Liver (tissue), 9 donors: ENCODE results near the gene R3HDM1. TPM values are rescaled to one million over a fixed set of nuclear protein-coding genes. Genes with fewer than 3 reads are reported as not detected.

Experiments
- DNase-seq: peaks from one replicate; pipeline ENCODE4 v3.0.0-alpha.2; 2017; ENCODE audit warnings: low spot score
- H3K27ac ChIP-seq, 2 donors: one replicate each; pipeline ENCODE4 v1.7.0; 2013; ENCODE audit warnings: inconsistent platforms in 2 of 2, low read length in 2 of 2, control low read depth in 1 of 2, low read depth in 1 of 2, mild to moderate bottlenecking in 1 of 2
- H3K27me3 ChIP-seq, 4 donors: one replicate each; pipeline versions ENCODE4 v1.6.1 to v1.7.0; 2013; ENCODE audit warnings: low read length in 3 of 4, inconsistent platforms in 1 of 4, mild to moderate bottlenecking in 1 of 4, moderate library complexity in 1 of 4; ENCODE audit not compliant: control insufficient read depth in 4 of 4, insufficient read depth in 4 of 4
- H3K36me3 ChIP-seq, 4 donors: one replicate each; pipeline versions ENCODE4 v1.6.1 to v1.7.0; 2013; ENCODE audit warnings: low read length in 3 of 4, mild to moderate bottlenecking in 3 of 4, low read depth in 1 of 4, moderate library complexity in 1 of 4; ENCODE audit not compliant: control insufficient read depth in 4 of 4, insufficient read depth in 3 of 4
- H3K4me1 ChIP-seq, 4 donors: one replicate each; pipeline versions ENCODE4 v1.6.1 to v1.7.0; 2013; ENCODE audit warnings: low read length in 3 of 4, mild to moderate bottlenecking in 3 of 4, moderate library complexity in 1 of 4; ENCODE audit not compliant: control insufficient read depth in 4 of 4, insufficient read depth in 4 of 4
- H3K4me3 ChIP-seq, 3 donors: one replicate each; pipeline versions ENCODE4 v1.6.1 to v1.7.0; 2013; ENCODE audit warnings: low read length in 3 of 3, control low read depth in 1 of 3, low read depth in 1 of 3, mild to moderate bottlenecking in 1 of 3
- H3K9ac ChIP-seq, 2 donors: one replicate each; pipeline ENCODE4 v1.7.0; 2013; ENCODE audit warnings: low read length in 2 of 2, mild to moderate bottlenecking in 2 of 2, moderate library complexity in 2 of 2, control low read depth in 1 of 2, low read depth in 1 of 2
- H3K9me3 ChIP-seq, 4 donors: one replicate each; pipeline versions ENCODE4 v1.6.1 to v1.7.0; 2013; ENCODE audit warnings: low read length in 3 of 4; ENCODE audit not compliant: control insufficient read depth in 4 of 4
- ATF3 ChIP-seq: IDR thresholded peaks from 2 replicates; pipeline ENCODE4 v1.6.1; 2016; ENCODE audit warnings: antibody characterized with exemption
- CTCF ChIP-seq: fragments of 150-350 bp; IDR thresholded peaks from 2 replicates; pipeline ENCODE4 v1.5.1; 2017; ENCODE audit warnings: improper control_type of control experiment, low read depth, low read length; ENCODE audit not compliant: missing input control
- EGR1 ChIP-seq, 2 donors: IDR thresholded peaks; 2 replicates each; pipeline ENCODE4 v1.6.1; 2016 to 2018; ENCODE audit warnings: antibody characterized with exemption in 2 of 2, low read depth in 2 of 2
- FOXA1 ChIP-seq: IDR thresholded peaks from 2 replicates; pipeline ENCODE4 v1.6.1; 2016; ENCODE audit warnings: antibody characterized with exemption
- FOXA2 ChIP-seq: IDR thresholded peaks from 2 replicates; pipeline ENCODE4 v1.6.1; 2016; ENCODE audit warnings: antibody characterized with exemption
- GABPA ChIP-seq, 2 donors: IDR thresholded peaks in 1 of 2; conservative IDR thresholded peaks in 1 of 2; 2 replicates each; pipeline ENCODE4 v1.6.1; 2016; ENCODE audit warnings: antibody characterized with exemption in 2 of 2, mild to moderate bottlenecking in 1 of 2, moderate library complexity in 1 of 2
- HNF4A ChIP-seq, 2 donors: conservative IDR thresholded peaks; 2 replicates each; pipeline ENCODE4 v1.6.1; 2016; ENCODE audit warnings: antibody characterized with exemption in 2 of 2, mild to moderate bottlenecking in 2 of 2
- HNF4G ChIP-seq: IDR thresholded peaks from 2 replicates; pipeline ENCODE4 v1.6.1; 2016; ENCODE audit warnings: antibody characterized with exemption
- JUND ChIP-seq, 2 donors: IDR thresholded peaks; 2 replicates each; pipeline ENCODE4 v1.6.1; 2016; ENCODE audit warnings: antibody characterized with exemption in 2 of 2
- MAX ChIP-seq: IDR thresholded peaks from 2 replicates; pipeline ENCODE4 v1.6.1; 2016; ENCODE audit warnings: antibody characterized with exemption
- NR2F2 ChIP-seq: IDR thresholded peaks from 2 replicates; pipeline ENCODE4 v1.6.1; 2016; ENCODE audit warnings: antibody characterized with exemption
- RAD21 ChIP-seq, 2 donors: IDR thresholded peaks; 2 replicates each; pipeline ENCODE4 v1.6.1; 2016; ENCODE audit warnings: antibody characterized with exemption in 2 of 2, mild to moderate bottlenecking in 2 of 2
- REST ChIP-seq: IDR thresholded peaks from 2 replicates; pipeline ENCODE4 v1.6.1; 2016; ENCODE audit warnings: antibody characterized with exemption, mild to moderate bottlenecking
- RXRA ChIP-seq, 2 donors: IDR thresholded peaks; 2 replicates each; pipeline ENCODE4 v1.6.1; 2017 to 2018; ENCODE audit warnings: antibody characterized with exemption in 2 of 2, mild to moderate bottlenecking in 1 of 2
- SP1 ChIP-seq: IDR thresholded peaks from 2 replicates; pipeline ENCODE4 v1.6.1; 2018; ENCODE audit warnings: antibody characterized with exemption, mild to moderate bottlenecking
- TAF1 ChIP-seq: conservative IDR thresholded peaks from 2 replicates; pipeline ENCODE4 v1.6.1; 2016; ENCODE audit warnings: antibody characterized with exemption, mild to moderate bottlenecking
- YY1 ChIP-seq: IDR thresholded peaks from 2 replicates; pipeline ENCODE4 v1.6.1; 2016; ENCODE audit warnings: antibody characterized with exemption, mild to moderate bottlenecking
- ZBTB33 ChIP-seq: IDR thresholded peaks from 2 replicates; pipeline ENCODE4 v1.6.1; 2016; ENCODE audit warnings: antibody characterized with exemption
- WGBS: extraction: QIAGEN DNeasy Blood & Tissue Kit; methylation state at CpG from one replicate; pipeline ENCODE4 v1.1.7; 2013; 5-methylcytosine and 5-hydroxymethylcytosine counted together
- polyA plus RNA-seq, 2 donors: library from polyadenylated mRNA; stranded (reverse) in 1 of 2; unstranded in 1 of 2; fragments of 200-250 nt in 1 of 2; fragments of >200 nt in 1 of 2; fragmentation: Nextera tagmentation in 1 of 2; extraction: Ambion mirVana in 1 of 2; gene quantifications; one replicate each; pipeline versions ENCODE4 v1.2.1 to v1.2.3, GENCODE V29; 2013 to 2015
- total RNA-seq, 2 donors: library from RNA; depleted of rRNA; stranded (reverse); fragments of >200 nt; gene quantifications; one replicate each; pipeline ENCODE4 v1.2.3, GENCODE V29; 2014
- donor health status: healthy.
- donor health status: healthy.
- donor health status: healthy.
- donor health status: healthy.
- donor health status: healthy.

R3HDM1 gene
- total and polyA plus RNA-seq, 4 donors, result 6.0 to 10.0 (median 8.8) TPM

- Histone ChIP-seq H3K27me3 (no peaks in the 10 kb centered on the region), H3K27ac (no peak overlapping the region), H3K4me1 (no peaks in the 10 kb centered on the region), H3K9ac (no peak overlapping the region), H3K36me3 (no peaks in the 10 kb centered on the region), H3K9me3 (no peaks in the 10 kb centered on the region), H3K4me3 (no peak overlapping the region)
- TF ChIP-seq NR2F2 (no peak), HNF4A (conservative IDR thresholded peaks at IDR 0.05) (peak; percentile 60 to 71), HNF4G (peak; percentile 14), ZBTB33 (no peak), FOXA1 (no peak), REST (no peak), ATF3 (no peak), SP1 (peak; percentile 44)
- WGBS, result 51% methylated on average over 3 of the region's 3 CpGs
- no peak for DNase-seq
Measured at GRCh38 chr2:135615404-135615803, 84.1 kb downstream of the R3HDM1 start.

GRCh38 chr2:135617501-135618015 is 86.3 kb downstream of the R3HDM1 start:
- H3K9me3 ChIP-seq, result no peaks in the 10 kb centered on the region
- H3K4me3 ChIP-seq, result no peak overlapping the region
- H3K27ac ChIP-seq, result no peak overlapping the region
- no peaks in the 10 kb centered on the region for H3K4me1 ChIP-seq
- no peak overlapping the region for H3K9ac ChIP-seq
- TF ChIP-seq HNF4A (conservative IDR thresholded peaks at IDR 0.05) (no peak), ZBTB33 (no peak), FOXA1 (no peak), FOXA2 (no peak), YY1 (no peak), HNF4G (no peak), EGR1 (IDR thresholded peaks at IDR 0.05; ENCODE audit: low read depth in 2 of 2) (no peak), JUND (IDR thresholded peaks at IDR 0.05) (no peak), RXRA (IDR thresholded peaks at IDR 0.05) (no peak), ATF3 (no peak), REST (no peak), CTCF (no peak), TAF1 (no peak), SP1 (no peak), RAD21 (IDR thresholded peaks at IDR 0.05) (no peak), GABPA (IDR thresholded peaks at IDR 0.05 in 1 of 2, conservative IDR thresholded peaks at IDR 0.05 in 1 of 2) (no peak), MAX (no peak), NR2F2 (no peak)
- H3K27me3 ChIP-seq, result no peaks in the 10 kb centered on the region
- no peak for DNase-seq
- H3K36me3 ChIP-seq, result no peaks in the 10 kb centered on the region
